IPS-20b (cell line): ENCODE data around the gene KBTBD8.

ENCODE experiments used
- H3K27ac ChIP-seq: one replicate; pipeline ENCODE4 v1.5.1; 2013; ENCODE audit warnings: low read length
- H3K27me3 ChIP-seq: 2 replicates; pipeline ENCODE4 v1.6.1; 2013; ENCODE audit warnings: mild to moderate bottlenecking, low read length, inconsistent platforms; ENCODE audit not compliant: insufficient read depth
- H3K36me3 ChIP-seq: 2 replicates; pipeline ENCODE4 v1.6.1; 2013; ENCODE audit warnings: low read depth, mild to moderate bottlenecking, inconsistent platforms, low read length, moderate library complexity; ENCODE audit not compliant: insufficient read depth
- H3K4me1 ChIP-seq: 2 replicates; pipeline ENCODE4 v1.6.1; 2013; ENCODE audit warnings: mild to moderate bottlenecking, control low read depth, inconsistent platforms, low read length, moderate library complexity; ENCODE audit not compliant: insufficient read depth
- H3K4me3 ChIP-seq: 2 replicates; pipeline ENCODE4 v1.5.1; 2013; ENCODE audit warnings: mild to moderate bottlenecking, low read length, inconsistent platforms
- H3K9ac ChIP-seq: 2 replicates; pipeline ENCODE4 v1.6.1; 2013; ENCODE audit warnings: low read depth, mild to moderate bottlenecking, inconsistent platforms, low read length, moderate library complexity
- H3K9me3 ChIP-seq: 2 replicates; pipeline ENCODE4 v1.6.1; 2013; ENCODE audit warnings: mild to moderate bottlenecking, low read depth, low read length, inconsistent platforms; ENCODE audit not compliant: insufficient read depth

Gene KBTBD8

GRCh38 chr3:67045711-67046465 is 47.8 kb downstream of the KBTBD8 start:
- Histone ChIP-seq H3K4me3 (no peak overlapping the region), H3K27me3 (no peaks in the 10 kb centered on the region), H3K27ac (no peak overlapping the region), H3K4me1 (peaks cover 6% of the 10 kb centered on the region; the same call in 1 of the 2 replicates), H3K9me3 (no peaks in the 10 kb centered on the region), H3K36me3 (no peaks in the 10 kb centered on the region), H3K9ac (no peak overlapping the region)

- H3K9ac ChIP-seq = no peak overlapping the region
- H3K27ac ChIP-seq = no peak overlapping the region
- no peak overlapping the region for H3K4me3 ChIP-seq
- no peaks in the 10 kb centered on the region for H3K9me3 ChIP-seq
- no peaks in the 10 kb centered on the region for H3K36me3 ChIP-seq
- peaks cover 6% of the 10 kb centered on the region; the same call in 1 of the 2 replicates for H3K4me1 ChIP-seq
- H3K27me3 ChIP-seq = no peaks in the 10 kb centered on the region
These were observed 48.9 kb downstream of the KBTBD8 start for GRCh38 chr3:67047051-67047450.

- H3K9ac ChIP-seq = no peak overlapping the region
- H3K4me3 ChIP-seq = no peak overlapping the region
- no peaks in the 10 kb centered on the region for H3K36me3 ChIP-seq
- H3K9me3 ChIP-seq = no peaks in the 10 kb centered on the region
- no peaks in the 10 kb centered on the region for H3K27me3 ChIP-seq
- no peak overlapping the region for H3K27ac ChIP-seq
- peaks cover 6% of the 10 kb centered on the region; the same call in 1 of the 2 replicates for H3K4me1 ChIP-seq
These were observed 50.1 kb downstream of the KBTBD8 start for GRCh38 chr3:67048067-67048714.

GRCh38 chr3:67048715-67049074 is 50.6 kb downstream of the KBTBD8 start:
- Histone ChIP-seq H3K9me3 (no peaks in the 10 kb centered on the region), H3K4me3 (no peak overlapping the region), H3K27me3 (no peaks in the 10 kb centered on the region), H3K4me1 (peaks cover 6% of the 10 kb centered on the region; the same call in 1 of the 2 replicates), H3K9ac (no peak overlapping the region), H3K36me3 (no peaks in the 10 kb centered on the region), H3K27ac (no peak overlapping the region)

- peaks cover 6% of the 10 kb centered on the region; the same call in 1 of the 2 replicates for H3K9me3 ChIP-seq
- H3K27me3 ChIP-seq = no peaks in the 10 kb centered on the region
- H3K4me3 ChIP-seq = no peak overlapping the region
- no peak overlapping the region for H3K9ac ChIP-seq
- H3K4me1 ChIP-seq = no peaks in the 10 kb centered on the region
- H3K36me3 ChIP-seq = no peaks in the 10 kb centered on the region
- H3K27ac ChIP-seq = no peak overlapping the region
These were observed 61.3 kb downstream of the KBTBD8 start for GRCh38 chr3:67059443-67059842.
